ENCODE measurements around the gene AOPEP. TPM values are rescaled to one million over a fixed set of nuclear protein-coding genes. Genes with fewer than 3 reads are reported as not detected.

AOPEP gene
- total RNA-seq, 1 experiment from 2014 or later, result 15.0 TPM

GRCh38 chr9:94985649-94986048 is 259.1 kb downstream of the AOPEP start:
- Histone ChIP-seq H3T11ph (ENCODE audit: low read length) (no peak overlapping the region), H3K56ac (ENCODE audit: insufficient read length, low read depth, low read length) (no peak overlapping the region), H4K8ac (replicated peaks; ENCODE audit: insufficient read length, low read depth, low read length) (no peak overlapping the region), H3K4ac (ENCODE audit: low read depth, low read length) (no peak overlapping the region), H3K9me3 (ENCODE audit: control insufficient read depth, low read depth, low read length) (no peaks in the 10 kb centered on the region), H2BK120ac (ENCODE audit: low read depth, low read length, poor library complexity, severe bottlenecking) (no peak overlapping the region), H2AK5ac (ENCODE audit: insufficient read length, low read length) (no peak overlapping the region), H3K23ac (ENCODE audit: insufficient read length, low read depth, low read length) (no peak overlapping the region), H2BK5ac (ENCODE audit: insufficient read length, low read length) (no peak overlapping the region), H2BK20ac (ENCODE audit: low read depth, low read length, poor library complexity, severe bottlenecking) (no peak overlapping the region), H3K27me3 (ENCODE audit: insufficient read depth, low read length) (no peaks in the 10 kb centered on the region), H3K14ac (ENCODE audit: insufficient read depth, low read length) (no peak overlapping the region), H3K4me2 (ENCODE audit: insufficient read depth, insufficient read length, low read length) (no peak overlapping the region), H3K23me2 (ENCODE audit: insufficient read length, low read depth, low read length, poor library complexity, severe bottlenecking) (no peaks in the 10 kb centered on the region), H2BK12ac (ENCODE audit: insufficient read length, low read depth, low read length) (no peak overlapping the region), H4K5ac (ENCODE audit: insufficient read length, low read depth, low read length) (no peak overlapping the region), H3K9ac (ENCODE audit: extremely low read depth, insufficient read length, low read length) (no peak overlapping the region), H3K27ac (ENCODE audit: insufficient read length, low read depth, low read length) (no peak overlapping the region), H3K18ac (ENCODE audit: insufficient read length, low read depth, low read length) (no peak overlapping the region), H2AFZ (ENCODE audit: low read length) (no peak overlapping the region), H3K4me1 (ENCODE audit: insufficient read depth, low read length) (peaks cover 6% of the 10 kb centered on the region; the same call in 1 of the 2 replicates), H3K79me1 (ENCODE audit: insufficient read depth, low read depth, low read length, poor library complexity, severe bottlenecking) (no peaks in the 10 kb centered on the region), H4K91ac (ENCODE audit: insufficient read length, low read depth, low read length) (no peak overlapping the region), H3K79me2 (ENCODE audit: insufficient read depth, low read length) (no peaks in the 10 kb centered on the region), H2BK15ac (ENCODE audit: low read depth, low read length) (no peak overlapping the region), H4K20me1 (ENCODE audit: control insufficient read depth, insufficient read depth, insufficient read length) (no peaks in the 10 kb centered on the region)
- no CpG with 5 or more reads among the region's 3 CpGs for WGBS (ENCODE audit: extremely low coverage, insufficient read length, low lambda C conversion rate)
- DNase-seq, result no peak
- Mint-ChIP-seq H3K36me3 (ENCODE audit: insufficient read depth in 1 of 3, low read depth in 3 of 3) (no peaks in the 10 kb centered on the region; a peak in 1 of 7 replicates), H3K4me1 (peaks cover 14 to 21% of the 10 kb centered on the region in 2 experiments), H3K9me3 (no peaks in the 10 kb centered on the region), H3K27me3 (ENCODE audit: low read depth) (no peaks in the 10 kb centered on the region), H3K4me3 (no peak overlapping the region), H3K27ac (no peak overlapping the region; a peak in 1 of 7 replicates)
- TF ChIP-seq CTCF (conservative IDR thresholded peaks at IDR 0.05), result no peak
